ENCODE data around the gene ECHS1.
"Not testable (repeated sequence)": the region's sequence is repeated elsewhere in the genome, so short reads cannot be mapped to it uniquely, and the experiment has no call there.

ECHS1 gene

DNA sequence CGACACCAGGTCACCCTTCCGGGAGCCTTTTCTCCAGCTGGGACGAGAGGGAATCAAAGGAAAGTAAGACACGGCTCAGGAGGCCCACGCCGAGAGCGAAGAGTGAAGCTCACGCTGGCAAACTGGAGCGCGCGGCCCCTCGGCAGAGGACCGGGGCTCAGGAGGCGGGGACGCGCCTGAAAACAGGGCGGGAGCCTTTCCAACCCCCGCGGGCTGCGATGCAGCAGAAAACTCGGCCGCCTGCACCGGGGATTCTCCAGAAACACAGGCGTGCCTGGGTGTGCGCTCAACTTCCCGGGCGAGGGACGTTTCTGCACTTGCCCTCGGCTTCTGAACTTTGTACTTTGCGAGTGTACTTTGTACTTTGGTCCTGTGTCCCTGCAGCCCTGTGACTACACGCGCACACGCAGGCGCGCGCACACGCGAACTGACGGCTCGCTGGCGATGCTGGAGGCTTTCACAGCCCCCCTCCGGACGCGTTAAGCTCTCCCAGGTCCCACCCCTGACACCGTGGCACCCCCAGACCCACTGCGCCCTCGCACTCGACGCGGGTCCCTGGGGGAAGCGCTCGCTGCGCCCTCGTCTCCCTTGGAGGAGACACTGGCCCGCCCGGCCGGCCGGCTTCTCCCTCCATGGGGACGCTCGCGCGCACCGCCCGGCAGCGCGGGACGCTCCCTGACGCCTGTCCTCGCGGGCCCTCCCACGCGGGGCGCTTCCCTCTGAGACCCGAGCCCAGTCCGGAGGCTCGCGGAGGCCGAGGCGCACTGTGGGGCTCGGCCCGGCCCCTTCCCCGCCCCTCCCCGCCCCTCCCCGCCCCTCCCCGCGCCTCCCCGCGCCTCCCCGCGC lies 5.3 kb upstream of the ECHS1 start:
- Histone ChIP-seq H3K27ac (ENCODE audit: poor library complexity, severe bottlenecking) (no peak overlapping the region), H3K9me3 (ENCODE audit: severe bottlenecking) (no peaks in the 10 kb centered on the region), H3K4me3 (ENCODE audit: severe bottlenecking) (peak overlapping the region; percentile 47), H3K4me1 (ENCODE audit: insufficient read depth, poor library complexity, severe bottlenecking) (peaks cover 5% of the 10 kb centered on the region), H3K27me3 (ENCODE audit: insufficient read depth, poor library complexity, severe bottlenecking) (no peaks in the 10 kb centered on the region), H3K36me3 (ENCODE audit: low read depth) (no peaks in the 10 kb centered on the region)
- ATAC-seq (ENCODE audit: low read depth) (peak; percentile 45), DNase-seq (ENCODE audit: low spot score) (no peak)
- TF ChIP-seq, protein P1, sequence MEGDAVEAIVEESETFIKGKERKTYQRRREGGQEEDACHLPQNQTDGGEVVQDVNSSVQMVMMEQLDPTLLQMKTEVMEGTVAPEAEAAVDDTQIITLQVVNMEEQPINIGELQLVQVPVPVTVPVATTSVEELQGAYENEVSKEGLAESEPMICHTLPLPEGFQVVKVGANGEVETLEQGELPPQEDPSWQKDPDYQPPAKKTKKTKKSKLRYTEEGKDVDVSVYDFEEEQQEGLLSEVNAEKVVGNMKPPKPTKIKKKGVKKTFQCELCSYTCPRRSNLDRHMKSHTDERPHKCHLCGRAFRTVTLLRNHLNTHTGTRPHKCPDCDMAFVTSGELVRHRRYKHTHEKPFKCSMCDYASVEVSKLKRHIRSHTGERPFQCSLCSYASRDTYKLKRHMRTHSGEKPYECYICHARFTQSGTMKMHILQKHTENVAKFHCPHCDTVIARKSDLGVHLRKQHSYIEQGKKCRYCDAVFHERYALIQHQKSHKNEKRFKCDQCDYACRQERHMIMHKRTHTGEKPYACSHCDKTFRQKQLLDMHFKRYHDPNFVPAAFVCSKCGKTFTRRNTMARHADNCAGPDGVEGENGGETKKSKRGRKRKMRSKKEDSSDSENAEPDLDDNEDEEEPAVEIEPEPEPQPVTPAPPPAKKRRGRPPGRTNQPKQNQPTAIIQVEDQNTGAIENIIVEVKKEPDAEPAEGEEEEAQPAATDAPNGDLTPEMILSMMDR (IDR thresholded peaks at IDR 0.05; ENCODE audit: poor library complexity, severe bottlenecking), result no peak

DNA sequence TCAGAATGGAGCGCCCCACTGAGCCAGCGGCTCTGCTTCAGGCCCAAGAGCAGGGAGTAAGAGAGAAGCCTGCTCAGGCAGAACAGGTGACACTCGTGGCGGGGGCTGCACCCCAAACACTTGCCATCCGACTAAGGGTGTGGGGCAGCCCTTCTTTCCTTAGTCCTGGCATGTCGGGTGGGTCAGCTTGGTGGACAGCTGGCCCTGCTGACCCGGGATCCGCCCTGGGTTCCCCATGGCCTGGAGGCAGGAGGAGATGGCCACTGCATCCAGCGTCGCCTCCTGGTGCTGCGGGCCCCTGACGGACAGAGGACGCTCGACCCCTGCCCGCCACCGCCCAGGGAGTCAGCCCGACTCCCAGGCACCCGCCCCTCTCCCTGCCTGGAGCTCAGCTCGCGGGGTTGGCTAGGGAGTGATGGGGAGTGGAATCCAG lies 4.7 kb upstream of the ECHS1 start:
- Histone ChIP-seq H3K4me1 (ENCODE audit: insufficient read depth, poor library complexity, severe bottlenecking) (peaks cover 5% of the 10 kb centered on the region), H3K36me3 (ENCODE audit: low read depth) (no peaks in the 10 kb centered on the region), H3K9me3 (ENCODE audit: severe bottlenecking) (no peaks in the 10 kb centered on the region), H3K4me3 (ENCODE audit: severe bottlenecking) (peak overlapping the region; percentile 47), H3K27ac (ENCODE audit: poor library complexity, severe bottlenecking) (no peak overlapping the region), H3K27me3 (ENCODE audit: insufficient read depth, poor library complexity, severe bottlenecking) (no peaks in the 10 kb centered on the region)
- DNase-seq (ENCODE audit: low spot score), result no peak
- TF ChIP-seq, protein P1 (IDR thresholded peaks at IDR 0.05; ENCODE audit: poor library complexity, severe bottlenecking), result no peak
- ATAC-seq (ENCODE audit: low read depth), result no peak

DNA sequence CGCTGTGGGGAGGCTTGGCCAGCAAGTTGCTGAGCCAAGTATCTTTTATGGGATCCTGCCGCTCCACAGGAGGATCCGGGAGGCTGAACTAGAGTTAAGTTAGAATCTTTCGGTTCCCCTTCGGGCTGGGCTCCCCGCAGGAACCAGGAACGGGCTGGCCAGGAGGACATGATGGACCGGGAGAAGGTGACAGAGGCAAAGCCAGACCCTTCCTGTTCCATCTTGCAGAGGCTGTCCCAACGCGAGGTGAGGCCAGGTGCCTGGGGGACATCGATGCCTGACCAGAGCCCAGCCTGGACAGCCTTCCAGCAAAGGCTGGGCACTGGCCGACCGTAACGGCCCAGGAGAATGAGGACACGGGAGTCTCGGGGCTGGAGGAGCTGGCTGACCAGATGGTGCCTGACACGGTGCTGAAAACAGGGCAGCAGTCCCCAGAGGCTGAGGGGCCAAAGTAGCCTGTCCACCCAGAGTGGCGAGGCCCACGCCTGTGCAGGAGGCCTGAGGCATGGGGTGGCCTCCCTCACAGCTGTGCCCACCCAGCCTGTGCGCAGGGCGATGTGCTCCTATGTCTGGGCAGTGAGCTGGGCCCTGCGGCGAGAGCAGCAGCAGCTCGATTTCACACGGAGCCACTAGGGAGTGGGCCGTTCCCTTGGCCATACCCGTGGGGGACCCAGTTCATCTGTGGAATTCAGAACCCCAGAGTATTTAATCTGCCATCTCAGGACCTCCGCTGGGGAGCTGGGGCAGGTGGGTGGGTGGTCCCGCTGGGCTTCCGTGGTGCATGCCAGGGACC lies 4.1 kb upstream of the ECHS1 start:
- no peaks in the 10 kb centered on the region for H3K9me3 ChIP-seq (ENCODE audit: severe bottlenecking)
- DNase-seq (ENCODE audit: low spot score) (no peak), ATAC-seq (ENCODE audit: low read depth) (no peak)
- no peak overlapping the region for H3K27ac ChIP-seq (ENCODE audit: poor library complexity, severe bottlenecking)
- no peak overlapping the region for H3K4me3 ChIP-seq (ENCODE audit: severe bottlenecking)
- H3K27me3 ChIP-seq (ENCODE audit: insufficient read depth, poor library complexity, severe bottlenecking), result no peaks in the 10 kb centered on the region
- peaks cover 5% of the 10 kb centered on the region for H3K4me1 ChIP-seq (ENCODE audit: insufficient read depth, poor library complexity, severe bottlenecking)
- TF ChIP-seq, protein P1 (IDR thresholded peaks at IDR 0.05; ENCODE audit: poor library complexity, severe bottlenecking), result no peak
- H3K36me3 ChIP-seq (ENCODE audit: low read depth), result no peaks in the 10 kb centered on the region

DNA sequence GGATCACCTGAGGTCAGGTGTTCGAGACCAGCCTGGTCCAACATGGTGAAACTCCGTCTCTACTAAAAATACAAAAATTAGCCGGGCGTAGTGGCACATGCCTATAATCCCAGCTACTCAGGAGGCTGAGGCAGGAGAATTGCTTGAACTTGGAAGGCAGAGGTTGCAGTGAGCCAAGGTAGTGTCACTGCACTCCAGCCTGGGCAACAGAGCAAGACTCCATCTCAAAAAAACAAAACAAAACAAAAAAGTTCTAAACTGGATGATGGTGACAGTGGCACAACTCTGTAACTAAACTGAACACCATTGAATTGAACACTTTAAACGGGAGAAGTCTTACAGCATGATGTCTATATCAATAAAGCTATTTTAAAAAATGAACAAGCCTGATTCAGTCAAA lies 3.0 kb upstream of the ECHS1 start:
- DNase-seq (ENCODE audit: low spot score); H3K9me3 ChIP-seq (ENCODE audit: severe bottlenecking); H3K4me1 ChIP-seq (ENCODE audit: insufficient read depth, poor library complexity, severe bottlenecking); H3K27me3 ChIP-seq (ENCODE audit: insufficient read depth, poor library complexity, severe bottlenecking); H3K4me3 ChIP-seq (ENCODE audit: severe bottlenecking); H3K36me3 ChIP-seq (ENCODE audit: low read depth); H3K27ac ChIP-seq (ENCODE audit: poor library complexity, severe bottlenecking); ATAC-seq (ENCODE audit: low read depth): not testable (repeated sequence)

DNA sequence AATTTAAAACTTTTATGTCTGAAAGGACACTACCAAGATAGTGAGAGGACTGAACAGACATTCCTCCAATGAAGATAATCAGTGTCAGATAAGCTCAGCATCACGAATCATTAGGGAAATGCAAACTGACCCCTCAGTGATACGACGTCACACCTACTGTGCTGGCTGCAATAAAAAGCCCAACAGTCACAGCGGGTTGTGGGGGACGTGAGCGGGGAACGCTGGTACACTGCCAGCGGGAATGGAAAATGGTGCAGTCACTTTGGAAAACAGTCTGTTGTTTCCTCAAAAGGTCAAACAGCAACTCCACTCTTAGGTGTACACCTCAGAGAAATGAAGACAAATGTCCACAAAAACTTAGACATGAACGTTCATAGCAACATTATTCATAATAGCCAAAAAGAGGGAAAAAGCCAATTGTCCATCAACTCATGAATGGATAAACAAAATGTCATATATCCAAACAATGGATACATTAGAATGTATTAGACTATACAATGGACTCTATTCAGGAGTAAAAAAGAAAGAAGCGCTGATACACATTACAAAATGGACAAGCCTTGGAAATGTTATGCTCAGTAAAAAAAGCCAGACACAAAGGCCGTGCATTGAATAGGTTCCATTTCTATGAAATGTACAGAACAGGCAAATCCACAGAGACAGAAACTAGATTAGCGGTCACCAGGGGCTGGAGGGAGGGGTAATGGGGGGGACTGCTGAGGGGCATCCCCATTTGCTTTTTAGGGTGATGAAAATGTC lies 2.4 kb upstream of the ECHS1 start:
- Histone ChIP-seq H3K9me3 (ENCODE audit: severe bottlenecking) (no peaks in the 10 kb centered on the region), H3K36me3 (ENCODE audit: low read depth) (no peaks in the 10 kb centered on the region), H3K4me3 (ENCODE audit: severe bottlenecking) (no peak overlapping the region), H3K4me1 (ENCODE audit: insufficient read depth, poor library complexity, severe bottlenecking) (peaks cover 5% of the 10 kb centered on the region), H3K27ac (ENCODE audit: poor library complexity, severe bottlenecking) (no peak overlapping the region), H3K27me3 (ENCODE audit: insufficient read depth, poor library complexity, severe bottlenecking) (no peaks in the 10 kb centered on the region)
- TF ChIP-seq, protein P1 (IDR thresholded peaks at IDR 0.05; ENCODE audit: poor library complexity, severe bottlenecking), result no peak
- DNase-seq (ENCODE audit: low spot score), result no peak
- ATAC-seq (ENCODE audit: low read depth), result no peak
